ENCODE measurements around the gene FAF2. TPM values are rescaled to one million over a fixed set of nuclear protein-coding genes. Genes with fewer than 3 reads are reported as not detected.

FAF2 gene
- polyA plus RNA-seq, 2 of the 4 experiments (the other 2 are of a cell fraction): 42.4 to 90.3 TPM

GRCh38 chr5:176534640-176535039, 86.5 kb downstream of the FAF2 start (continued):
- TF ChIP-seq NFE2L2 (conservative IDR thresholded peaks at IDR 0.05; ENCODE audit: low read length): no peak
- TF ChIP-seq JUNB (IDR thresholded peaks at IDR 0.05): no peak
- TF ChIP-seq CEBPB (IDR thresholded peaks at IDR 0.05): no peak
- no peak for TF ChIP-seq CHD4 (IDR thresholded peaks at IDR 0.05; ENCODE audit: borderline replicate concordance)
- TF ChIP-seq TFCP2L1 (CRISPR knock-in tag; IDR thresholded peaks at IDR 0.05): no peak
- no peak for TF ChIP-seq CBX8 (IDR thresholded peaks at IDR 0.05)
- TF ChIP-seq MAZ (IDR thresholded peaks at IDR 0.05; ENCODE audit: borderline replicate concordance, low read depth, low read length): no peak

GRCh38 chr5:176535101-176535663, 87.0 kb downstream of the FAF2 start:
- Histone ChIP-seq H3K4me2 (peak overlapping the region; percentile 97), H3K4me1 (peaks cover 49% of the 10 kb centered on the region), H3K27ac (peak overlapping the region; percentile 95 to 97), H3K9me3 (no peaks in the 10 kb centered on the region), H3K4me3 (peak overlapping the region; percentile 84)
- ChIA-PET POLR2A (interaction anchor here (0.8 to 1.3 kb wide), 2 partner anchors 62 to 87 kb away, joined by 3 to 5 read pairs; partner anchors contain the start of gene FAF2), CTCF (interaction anchor here (1.1 to 6.2 kb wide), 6 partner anchors 12 to 805 kb away, joined by 3 to 37 read pairs (median 4); partner anchors contain the start of genes CLTB and FAF2)
- no peak for ATAC-seq
- peak in 1 of 2 experiments; percentile 45 for DNase-seq (ENCODE audit: low read depth in 1 of 2, low spot score in 1 of 2)
- TF ChIP-seq CEBPB (IDR thresholded peaks at IDR 0.05) (no peak), CHD4 (IDR thresholded peaks at IDR 0.05; ENCODE audit: borderline replicate concordance) (no peak), PBX3 (IDR thresholded peaks at IDR 0.05) (no peak), RARB (CRISPR knock-in tag; IDR thresholded peaks at IDR 0.05) (no peak), ZNF302 (CRISPR knock-in tag; IDR thresholded peaks at IDR 0.05) (no peak), HMGXB4 (CRISPR knock-in tag; IDR thresholded peaks at IDR 0.05; ENCODE audit: borderline replicate concordance) (no peak), KDM5A (IDR thresholded peaks at IDR 0.05) (no peak), ESRRA (IDR thresholded peaks at IDR 0.05; ENCODE audit: borderline replicate concordance, low read length) (no peak), NPAS2 (CRISPR knock-in tag; IDR thresholded peaks at IDR 0.05; ENCODE audit: borderline replicate concordance) (no peak), RNF2 (IDR thresholded peaks at IDR 0.05; ENCODE audit: borderline replicate concordance, low read depth) (no peak), REST (IDR thresholded peaks at IDR 0.05) (no peak), NR3C1 (IDR thresholded peaks at IDR 0.05) (no peak), ATOH8 (CRISPR knock-in tag; IDR thresholded peaks at IDR 0.05; ENCODE audit: low read depth) (no peak)
- 62% methylated on average over 11 of the region's 11 CpGs for WGBS (ENCODE audit: missing lambda C conversion rate)
- FAIRE-seq: no peak
